Measurements from ENCODE around the gene GPSM1.
"Not testable (repeated sequence)": the region's sequence is repeated elsewhere in the genome, so short reads cannot be mapped to it uniquely, and the experiment has no call there.

Gene GPSM1

GRCh38 chr9:136401173-136401922 lies 74.0 kb downstream of the GPSM1 start:
- DNase-seq, result no peak

GRCh38 chr9:136402067-136402466 lies 74.7 kb downstream of the GPSM1 start:
- no peak for DNase-seq

DNA sequence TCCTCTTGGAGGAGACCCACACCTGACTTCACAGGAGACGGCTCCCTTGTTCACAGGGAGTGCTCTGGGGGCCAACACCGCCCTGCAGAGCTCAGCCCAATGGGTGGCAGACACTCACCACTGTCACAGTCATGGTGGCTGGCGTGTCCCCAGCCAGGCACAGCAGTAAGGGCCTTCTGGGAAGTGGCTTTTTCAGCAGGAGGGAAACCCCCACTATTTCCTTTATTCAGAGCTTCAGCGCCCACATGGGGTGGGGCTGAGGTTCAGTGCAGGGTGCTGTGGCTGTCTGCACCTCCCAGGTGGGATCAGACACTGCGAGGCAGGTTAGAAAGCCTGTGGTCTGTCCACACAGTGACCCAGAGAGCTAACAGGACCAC lies 76.2 kb downstream of the GPSM1 start:
- no peak for DNase-seq

DNA sequence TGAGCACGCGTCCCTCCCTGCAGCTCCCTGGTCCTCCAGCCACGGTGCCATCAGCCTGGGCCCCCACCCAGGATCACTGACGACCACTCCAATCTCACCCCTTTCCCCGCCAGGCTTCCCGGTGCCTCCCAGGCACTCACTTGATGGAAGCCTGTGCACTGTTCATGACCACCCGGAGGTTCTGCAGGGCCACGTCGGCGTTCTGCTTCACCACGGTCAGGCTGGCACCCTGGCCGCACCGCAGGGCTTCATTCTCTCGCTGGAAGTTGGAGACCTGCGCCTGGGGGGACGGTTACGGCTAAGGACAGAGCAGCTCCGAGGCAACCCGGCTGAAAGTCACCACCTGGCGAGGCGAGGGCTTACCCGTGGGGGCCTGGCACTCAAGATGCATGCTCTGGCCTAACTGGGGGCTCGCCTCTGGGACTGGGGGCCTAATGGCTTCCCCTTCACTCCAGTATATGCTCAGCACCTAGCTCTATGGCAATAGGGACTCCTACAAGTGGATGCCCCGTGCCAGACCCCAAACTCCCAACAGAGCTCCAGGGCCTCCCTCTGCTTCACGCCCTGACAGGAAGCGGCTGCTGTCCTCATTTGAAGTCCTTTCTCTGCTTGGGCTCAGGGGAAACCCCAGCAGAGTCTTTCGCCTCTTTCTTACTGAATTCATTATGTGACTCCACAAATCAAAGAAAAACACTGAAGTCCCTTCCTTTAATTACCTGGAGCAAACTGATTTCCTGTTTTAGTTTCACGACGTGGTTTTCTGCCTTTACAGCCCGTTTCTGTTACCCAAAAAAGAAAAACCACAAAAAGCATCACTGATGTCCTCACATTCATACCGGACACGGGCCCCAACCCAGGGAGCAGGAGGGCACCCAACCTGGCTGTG lies 76.8 kb downstream of the GPSM1 start:
- no peak for DNase-seq

- no peak for DNase-seq
Observed at GRCh38 chr9:136404801-136405136, 77.4 kb downstream of the GPSM1 start.

DNA sequence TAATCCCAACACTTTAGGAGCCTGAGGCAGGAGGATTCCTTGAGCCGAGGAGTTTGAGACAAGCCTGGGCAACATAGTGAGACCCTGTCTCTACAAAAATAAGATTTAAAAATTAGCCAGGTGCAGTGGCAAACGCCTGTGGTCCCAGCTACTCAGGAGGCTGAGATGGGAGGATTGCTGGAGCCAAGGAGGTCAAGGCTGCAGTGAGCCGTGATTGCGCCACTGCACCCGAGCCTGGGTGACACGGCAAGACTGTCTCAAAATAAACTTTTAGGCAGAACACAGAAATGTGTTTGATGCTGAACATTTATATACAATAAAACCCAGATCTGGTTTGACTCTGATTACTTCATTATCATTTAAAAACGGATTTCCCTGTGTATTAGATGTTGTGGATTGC lies 78.1 kb downstream of the GPSM1 start:
- no peak for DNase-seq

- DNase-seq, result not testable (repeated sequence)
Observed at GRCh38 chr9:136405904-136406303, 78.6 kb downstream of the GPSM1 start.

GRCh38 chr9:136407061-136407460 lies 79.7 kb downstream of the GPSM1 start:
- DNase-seq, result not testable (repeated sequence)

GRCh38 chr9:136407911-136408310 lies 80.6 kb downstream of the GPSM1 start:
- DNase-seq, result no peak
